ENCODE measurements around the gene RGS3.

- TF ChIP-seq CTCF (IDR thresholded peaks at IDR 0.05) (no peak), EP300 (IDR thresholded peaks at IDR 0.05) (no peak), POLR2A (IDR thresholded peaks at IDR 0.05) (no peak)
Observed at GRCh38 chr9:113425072-113425471, 38.5 kb upstream of the RGS3 start.

Data from sigmoid colon (tissue), 4 donors.